Progenitor cell of endocrine pancreas (in vitro differentiated cells): ENCODE data around the gene MYH15. TPM values are rescaled to one million over a fixed set of nuclear protein-coding genes. Genes with fewer than 3 reads are reported as not detected.

Source experiments
- DNase-seq: peaks from one replicate; pipeline ENCODE4 v3.0.0; 2021; ENCODE audit warnings: low spot score; ENCODE audit not compliant: unreplicated experiment
- H3K27ac Mint-ChIP-seq: 2 replicates; pipeline ENCODE4 v1.8.0; 2021; ENCODE audit warnings: mild to moderate bottlenecking, moderate library complexity, mixed read lengths
- H3K27me3 Mint-ChIP-seq: 2 replicates; pipeline ENCODE4 v1.8.0; 2021; ENCODE audit warnings: mixed read lengths
- H3K36me3 Mint-ChIP-seq: 2 replicates; pipeline ENCODE4 v1.8.0; 2022; ENCODE audit warnings: mixed read lengths; ENCODE audit not compliant: insufficient read depth
- H3K4me1 Mint-ChIP-seq: 2 replicates; pipeline ENCODE4 v1.8.0; 2021; ENCODE audit warnings: low read depth, mixed read lengths
- H3K4me3 Mint-ChIP-seq: 2 replicates; pipeline ENCODE4 v1.8.0; 2021; ENCODE audit warnings: low read depth, mild to moderate bottlenecking, moderate library complexity, mixed read lengths
- H3K9me3 Mint-ChIP-seq: 2 replicates; pipeline ENCODE4 v1.8.0; 2021; ENCODE audit warnings: low read depth, mixed read lengths
- CTCF ChIP-seq: fragments of 200-600 bp; sonication (generic); IDR thresholded peaks from one replicate; pipeline ENCODE4 v1.5.0; 2021; ENCODE audit warnings: antibody characterized with exemption, mild to moderate bottlenecking; ENCODE audit not compliant: unreplicated experiment
- total RNA-seq: library from RNA; stranded (reverse); gene quantifications from 2 replicates; pipeline ENCODE4 v1.2.1, GENCODE V29; 2021

The MYH15 gene
- total RNA-seq, 1 donor from 2014 or later: 0.96 TPM

- Mint-ChIP-seq H3K9me3 (no peaks in the 10 kb centered on the region), H3K36me3 (no peaks in the 10 kb centered on the region), H3K4me3 (no peak overlapping the region), H3K27me3 (no peaks in the 10 kb centered on the region), H3K27ac (no peak overlapping the region), H3K4me1 (peaks cover 3% of the 10 kb centered on the region)
- TF ChIP-seq CTCF: no peak
- DNase-seq: no peak
Measured at GRCh38 chr3:108505811-108506210, 4.6 kb downstream of the MYH15 start.

- Mint-ChIP-seq H3K9me3 (no peaks in the 10 kb centered on the region), H3K4me1 (no peaks in the 10 kb centered on the region), H3K27ac (no peak overlapping the region), H3K36me3 (no peaks in the 10 kb centered on the region), H3K4me3 (no peak overlapping the region), H3K27me3 (no peaks in the 10 kb centered on the region)
- DNase-seq: no peak
- TF ChIP-seq CTCF: no peak
Measured at GRCh38 chr3:108503722-108504121, 6.7 kb downstream of the MYH15 start.

GRCh38 chr3:108501535-108501934 is 8.9 kb downstream of the MYH15 start:
- no peaks in the 10 kb centered on the region for H3K9me3 Mint-ChIP-seq
- H3K4me3 Mint-ChIP-seq: no peak overlapping the region
- no peak for DNase-seq
- H3K27ac Mint-ChIP-seq: no peak overlapping the region
- H3K36me3 Mint-ChIP-seq: no peaks in the 10 kb centered on the region
- no peaks in the 10 kb centered on the region for H3K4me1 Mint-ChIP-seq
- no peaks in the 10 kb centered on the region for H3K27me3 Mint-ChIP-seq
- TF ChIP-seq CTCF: no peak

- TF ChIP-seq CTCF: no peak
- Mint-ChIP-seq H3K4me1 (no peaks in the 10 kb centered on the region), H3K4me3 (no peak overlapping the region), H3K36me3 (no peaks in the 10 kb centered on the region), H3K9me3 (no peaks in the 10 kb centered on the region), H3K27ac (no peak overlapping the region), H3K27me3 (no peaks in the 10 kb centered on the region)
- no peak for DNase-seq
Measured at GRCh38 chr3:108500728-108501127, 9.7 kb downstream of the MYH15 start.

GRCh38 chr3:108497271-108497670 is 13.1 kb downstream of the MYH15 start:
- H3K4me1 Mint-ChIP-seq: no peaks in the 10 kb centered on the region
- no peaks in the 10 kb centered on the region for H3K36me3 Mint-ChIP-seq
- no peak overlapping the region for H3K4me3 Mint-ChIP-seq
- no peaks in the 10 kb centered on the region for H3K27me3 Mint-ChIP-seq
- no peak overlapping the region for H3K27ac Mint-ChIP-seq
- no peak for DNase-seq
- TF ChIP-seq CTCF: no peak
- no peaks in the 10 kb centered on the region for H3K9me3 Mint-ChIP-seq
